HepG2 (cell line): ENCODE measurements around the gene ITIH3. TPM values are rescaled to one million over a fixed set of nuclear protein-coding genes. Genes with fewer than 3 reads are reported as not detected.
A peak's percentile ranks its signal among the peaks of the same experiment; 100 is the strongest.

Experiments used
- DNMT1 ChIP-seq: sonication (generic); formaldehyde crosslinking; IDR thresholded peaks from 2 replicates; pipeline ENCODE4 v1.5.1; 2020; ENCODE audit warnings: mild to moderate bottlenecking, missing genetic modification reagents
- FOSL1 ChIP-seq: sonication (generic); formaldehyde crosslinking; IDR thresholded peaks from 2 replicates; pipeline ENCODE4 v1.9.0; 2021; ENCODE audit warnings: missing genetic modification reagents, borderline replicate concordance
- FOXC1 ChIP-seq: sonication (generic); formaldehyde crosslinking; IDR thresholded peaks from 2 replicates; pipeline ENCODE4 v1.8.0; 2022; ENCODE audit warnings: mild to moderate bottlenecking, missing genetic modification reagents, borderline replicate concordance
- MIER3 ChIP-seq: IDR thresholded peaks from 2 replicates; pipeline ENCODE4 v1.6.1; 2016; ENCODE audit warnings: missing compliant biosample characterization, borderline replicate concordance
- PITX1 ChIP-seq: sonication (generic); formaldehyde crosslinking; IDR thresholded peaks from 2 replicates; pipeline ENCODE4 v1.5.1; 2020; ENCODE audit warnings: mild to moderate bottlenecking, missing genetic modification reagents
- POLR2AphosphoS5 ChIP-seq: IDR thresholded peaks from 2 replicates; pipeline ENCODE4 v1.6.1; 2012; ENCODE audit warnings: low read depth, low read length
- SETDB1 ChIP-seq: sonication (generic); formaldehyde crosslinking; IDR thresholded peaks from 2 replicates; pipeline ENCODE4 v1.5.1; 2020; ENCODE audit warnings: missing genetic modification reagents, mild to moderate bottlenecking, borderline replicate concordance
- SMC3 ChIP-seq: IDR thresholded peaks from 2 replicates; pipeline ENCODE4 v1.6.1; 2011; ENCODE audit warnings: low read length, improper control_type of control experiment
- ZNF510 ChIP-seq: sonication (generic); formaldehyde crosslinking; IDR thresholded peaks from 2 replicates; pipeline ENCODE4 v1.4.0; 2020; ENCODE audit warnings: low read depth, mild to moderate bottlenecking, missing genetic modification reagents
- ZNF543 ChIP-seq: sonication (generic); formaldehyde crosslinking; IDR thresholded peaks from 2 replicates; pipeline ENCODE4 v1.4.0; 2020; ENCODE audit warnings: mild to moderate bottlenecking, missing genetic modification reagents
- ZNF616 ChIP-seq: sonication (generic); formaldehyde crosslinking; IDR thresholded peaks from 2 replicates; pipeline ENCODE4 v1.5.0; 2020; ENCODE audit warnings: low read depth, mild to moderate bottlenecking, missing genetic modification reagents
- ZNF720 ChIP-seq: sonication (generic); formaldehyde crosslinking; IDR thresholded peaks from 2 replicates; pipeline ENCODE4 v1.4.0; 2020; ENCODE audit warnings: missing genetic modification reagents
- ZSCAN20 ChIP-seq: sonication (generic); formaldehyde crosslinking; IDR thresholded peaks from 2 replicates; pipeline ENCODE4 v1.4.0; 2020; ENCODE audit warnings: missing genetic modification reagents, mild to moderate bottlenecking, borderline replicate concordance
- polyA plus RNA-seq, 8 experiments: library from polyadenylated mRNA; depleted of rRNA in 3 of 8; stranded (reverse) in 7 of 8; unstranded in 1 of 8; fragments of >200 nt; fragmentation: Illumina TruSeq in 4 of 8; extraction: Trizol in 4 of 8; gene quantifications; 2 replicates each; pipeline versions ENCODE4 v1.2.1 to v1.2.3, GENCODE V29; 2011 to 2016; ENCODE audit warnings: low read depth in 4 of 8, missing spikeins in 1 of 8, mixed read lengths in 1 of 8; ENCODE audit not compliant: insufficient read depth in 1 of 8
- total RNA-seq, 5 experiments: library from RNA; depleted of rRNA; stranded (reverse); fragments of >200 nt; fragmentation: Illumina TruSeq; extraction: Trizol; gene quantifications; 2 replicates each; pipeline ENCODE4 v1.2.3, GENCODE V29; 2016; ENCODE audit warnings: low read depth in 1 of 5
- TF ChIP-seq, protein P1 (sequence below): sonication (generic); formaldehyde crosslinking; IDR thresholded peaks from 2 replicates; pipeline ENCODE4 v1.4.0; 2020; ENCODE audit warnings: missing genetic modification reagents
- TF ChIP-seq, protein P2 (sequence below): sonication (generic); formaldehyde crosslinking; IDR thresholded peaks from 2 replicates; pipeline ENCODE4 v1.8.1; 2023; ENCODE audit warnings: mild to moderate bottlenecking, inconsistent platforms, moderate library complexity, missing genetic modification reagents, borderline replicate concordance
- TF ChIP-seq, protein P3 (sequence below): sonication (generic); IDR thresholded peaks from 2 replicates; pipeline ENCODE4 v1.6.1; 2016; ENCODE audit warnings: low read depth, borderline replicate concordance
- TF ChIP-seq, protein P4 (sequence below): sonication (generic); formaldehyde crosslinking; IDR thresholded peaks from 2 replicates; pipeline ENCODE4 v1.5.0; 2020; ENCODE audit warnings: mild to moderate bottlenecking, missing genetic modification reagents, borderline replicate concordance
- TF ChIP-seq, protein P5 (sequence below): IDR thresholded peaks from 2 replicates; pipeline ENCODE4 v1.6.1; 2016; ENCODE audit warnings: missing biosample characterization, missing genetic modification reagents, low read depth
- TF ChIP-seq, protein P6 (sequence below): sonication (generic); formaldehyde crosslinking; IDR thresholded peaks from 2 replicates; pipeline ENCODE4 v1.8.1; 2023; ENCODE audit warnings: mild to moderate bottlenecking, missing genetic modification reagents

Gene ITIH3
- total and polyA plus RNA-seq, 2 of the 13 experiments (the other 11 are each of a cell fraction or from before 2014, with no cell fraction given) = 105 to 632 TPM

DNA sequence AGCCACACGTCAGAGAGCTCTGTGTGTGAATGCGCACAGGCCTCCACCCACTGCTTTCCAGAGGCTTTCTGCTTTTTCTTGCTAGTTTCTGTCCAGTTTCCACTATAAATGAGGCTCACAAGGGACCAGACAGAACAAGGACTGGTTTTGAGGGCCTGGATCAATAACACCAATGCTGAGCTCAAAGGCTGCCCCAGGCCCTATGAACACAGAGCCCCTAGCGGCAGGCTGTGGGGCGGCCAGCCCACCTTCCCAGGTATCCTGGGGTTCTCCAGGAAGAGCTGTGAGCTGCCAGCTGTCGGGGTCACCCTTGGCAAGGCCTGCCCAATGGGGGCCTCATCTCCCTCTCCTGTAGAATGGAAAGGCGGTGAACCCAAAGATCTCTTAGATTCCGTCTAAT, 2.2 kb upstream of the ITIH3 start (continued):
- TF ChIP-seq FOSL1 (no peak), PITX1 (CRISPR knock-in tag) (0 out of 2 replicates have a peak, but pooled peaks have one; percentile 24), ZSCAN20 (no peak; the same call in 1 of the 2 replicates), ZNF616 (CRISPR knock-in tag) (no peak), MIER3 (no peak), SMC3 (no peak), FOXC1 (CRISPR knock-in tag) (peak; percentile 36; the same call in 1 of the 2 replicates), DNMT1 (CRISPR knock-in tag) (no peak), ZNF543 (CRISPR knock-in tag) (no peak), ZNF720 (CRISPR knock-in tag) (no peak), SETDB1 (no peak), POLR2AphosphoS5 (no peak), ZNF510 (CRISPR knock-in tag) (no peak; the same call in 1 of the 2 replicates)
- TF ChIP-seq, protein P1, sequence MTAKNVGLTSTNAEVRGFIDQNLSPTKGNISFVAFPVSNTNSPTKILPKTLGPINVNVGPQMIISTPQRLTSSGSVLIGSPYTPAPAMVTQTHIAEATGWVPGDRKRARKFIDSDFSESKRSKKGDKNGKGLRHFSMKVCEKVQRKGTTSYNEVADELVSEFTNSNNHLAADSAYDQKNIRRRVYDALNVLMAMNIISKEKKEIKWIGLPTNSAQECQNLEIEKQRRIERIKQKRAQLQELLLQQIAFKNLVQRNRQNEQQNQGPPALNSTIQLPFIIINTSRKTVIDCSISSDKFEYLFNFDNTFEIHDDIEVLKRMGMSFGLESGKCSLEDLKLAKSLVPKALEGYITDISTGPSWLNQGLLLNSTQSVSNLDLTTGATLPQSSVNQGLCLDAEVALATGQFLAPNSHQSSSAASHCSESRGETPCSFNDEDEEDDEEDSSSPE (CRISPR knock-in tag) = no peak
- TF ChIP-seq, protein P2, sequence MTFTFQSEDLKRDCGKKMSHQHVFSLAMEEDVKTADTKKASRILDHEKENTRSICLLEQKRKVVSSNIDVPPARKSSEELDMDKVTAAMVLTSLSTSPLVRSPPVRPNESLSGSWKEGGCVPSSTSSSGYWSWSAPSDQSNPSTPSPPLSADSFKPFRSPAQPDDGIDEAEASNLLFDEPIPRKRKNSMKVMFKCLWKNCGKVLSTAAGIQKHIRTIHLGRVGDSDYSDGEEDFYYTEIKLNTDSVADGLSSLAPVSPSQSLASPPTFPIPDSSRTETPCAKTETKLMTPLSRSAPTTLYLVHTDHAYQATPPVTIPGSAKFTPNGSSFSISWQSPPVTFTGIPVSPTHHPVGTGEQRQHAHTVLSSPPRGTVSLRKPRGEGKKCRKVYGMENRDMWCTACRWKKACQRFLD (CRISPR knock-in tag) = no peak
- TF ChIP-seq, protein P3, sequence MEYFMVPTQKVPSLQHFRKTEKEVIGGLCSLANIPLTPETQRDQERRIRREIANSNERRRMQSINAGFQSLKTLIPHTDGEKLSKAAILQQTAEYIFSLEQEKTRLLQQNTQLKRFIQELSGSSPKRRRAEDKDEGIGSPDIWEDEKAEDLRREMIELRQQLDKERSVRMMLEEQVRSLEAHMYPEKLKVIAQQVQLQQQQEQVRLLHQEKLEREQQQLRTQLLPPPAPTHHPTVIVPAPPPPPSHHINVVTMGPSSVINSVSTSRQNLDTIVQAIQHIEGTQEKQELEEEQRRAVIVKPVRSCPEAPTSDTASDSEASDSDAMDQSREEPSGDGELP = peak; percentile 47; the same call in 1 of the 2 replicates
- TF ChIP-seq, protein P4, sequence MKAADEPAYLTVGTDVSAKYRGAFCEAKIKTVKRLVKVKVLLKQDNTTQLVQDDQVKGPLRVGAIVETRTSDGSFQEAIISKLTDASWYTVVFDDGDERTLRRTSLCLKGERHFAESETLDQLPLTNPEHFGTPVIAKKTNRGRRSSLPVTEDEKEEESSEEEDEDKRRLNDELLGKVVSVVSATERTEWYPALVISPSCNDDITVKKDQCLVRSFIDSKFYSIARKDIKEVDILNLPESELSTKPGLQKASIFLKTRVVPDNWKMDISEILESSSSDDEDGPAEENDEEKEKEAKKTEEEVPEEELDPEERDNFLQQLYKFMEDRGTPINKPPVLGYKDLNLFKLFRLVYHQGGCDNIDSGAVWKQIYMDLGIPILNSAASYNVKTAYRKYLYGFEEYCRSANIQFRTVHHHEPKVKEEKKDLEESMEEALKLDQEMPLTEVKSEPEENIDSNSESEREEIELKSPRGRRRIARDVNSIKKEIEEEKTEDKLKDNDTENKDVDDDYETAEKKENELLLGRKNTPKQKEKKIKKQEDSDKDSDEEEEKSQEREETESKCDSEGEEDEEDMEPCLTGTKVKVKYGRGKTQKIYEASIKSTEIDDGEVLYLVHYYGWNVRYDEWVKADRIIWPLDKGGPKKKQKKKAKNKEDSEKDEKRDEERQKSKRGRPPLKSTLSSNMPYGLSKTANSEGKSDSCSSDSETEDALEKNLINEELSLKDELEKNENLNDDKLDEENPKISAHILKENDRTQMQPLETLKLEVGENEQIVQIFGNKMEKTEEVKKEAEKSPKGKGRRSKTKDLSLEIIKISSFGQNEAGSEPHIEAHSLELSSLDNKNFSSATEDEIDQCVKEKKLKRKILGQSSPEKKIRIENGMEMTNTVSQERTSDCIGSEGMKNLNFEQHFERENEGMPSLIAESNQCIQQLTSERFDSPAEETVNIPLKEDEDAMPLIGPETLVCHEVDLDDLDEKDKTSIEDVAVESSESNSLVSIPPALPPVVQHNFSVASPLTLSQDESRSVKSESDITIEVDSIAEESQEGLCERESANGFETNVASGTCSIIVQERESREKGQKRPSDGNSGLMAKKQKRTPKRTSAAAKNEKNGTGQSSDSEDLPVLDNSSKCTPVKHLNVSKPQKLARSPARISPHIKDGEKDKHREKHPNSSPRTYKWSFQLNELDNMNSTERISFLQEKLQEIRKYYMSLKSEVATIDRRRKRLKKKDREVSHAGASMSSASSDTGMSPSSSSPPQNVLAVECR (CRISPR knock-in tag) = peak; percentile 51; the same call in 1 of the 2 replicates
- TF ChIP-seq, protein P5, sequence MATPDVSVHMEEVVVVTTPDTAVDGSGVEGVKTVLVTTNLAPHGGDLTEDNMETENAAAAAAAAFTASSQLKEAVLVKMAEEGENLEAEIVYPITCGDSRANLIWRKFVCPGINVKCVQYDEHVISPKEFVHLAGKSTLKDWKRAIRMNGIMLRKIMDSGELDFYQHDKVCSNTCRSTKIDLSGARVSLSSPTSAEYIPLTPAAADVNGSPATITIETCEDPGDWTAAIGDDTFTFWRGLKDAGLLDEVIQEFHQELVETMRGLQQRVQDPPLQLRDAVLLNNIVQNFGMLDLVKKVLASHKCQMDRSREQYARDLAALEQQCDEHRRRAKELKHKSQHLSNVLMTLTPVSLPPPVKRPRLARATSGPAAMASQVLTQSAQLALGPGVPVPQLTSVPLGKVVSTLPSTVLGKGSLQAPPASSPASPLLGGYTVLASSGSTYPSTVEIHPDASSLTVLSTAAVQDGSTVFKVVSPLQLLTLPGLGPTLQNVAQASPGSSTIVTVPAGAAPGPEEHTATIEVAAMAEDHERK (CRISPR knock-in tag) = no peak
- TF ChIP-seq, protein P6, sequence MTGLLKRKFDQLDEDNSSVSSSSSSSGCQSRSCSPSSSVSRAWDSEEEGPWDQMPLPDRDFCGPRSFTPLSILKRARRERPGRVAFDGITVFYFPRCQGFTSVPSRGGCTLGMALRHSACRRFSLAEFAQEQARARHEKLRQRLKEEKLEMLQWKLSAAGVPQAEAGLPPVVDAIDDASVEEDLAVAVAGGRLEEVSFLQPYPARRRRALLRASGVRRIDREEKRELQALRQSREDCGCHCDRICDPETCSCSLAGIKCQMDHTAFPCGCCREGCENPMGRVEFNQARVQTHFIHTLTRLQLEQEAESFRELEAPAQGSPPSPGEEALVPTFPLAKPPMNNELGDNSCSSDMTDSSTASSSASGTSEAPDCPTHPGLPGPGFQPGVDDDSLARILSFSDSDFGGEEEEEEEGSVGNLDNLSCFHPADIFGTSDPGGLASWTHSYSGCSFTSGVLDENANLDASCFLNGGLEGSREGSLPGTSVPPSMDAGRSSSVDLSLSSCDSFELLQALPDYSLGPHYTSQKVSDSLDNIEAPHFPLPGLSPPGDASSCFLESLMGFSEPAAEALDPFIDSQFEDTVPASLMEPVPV (CRISPR knock-in tag) = peak; percentile 26; the same call in 1 of the 2 replicates
